Measurements from ENCODE around the gene HUS1B.

Gene HUS1B

DNA sequence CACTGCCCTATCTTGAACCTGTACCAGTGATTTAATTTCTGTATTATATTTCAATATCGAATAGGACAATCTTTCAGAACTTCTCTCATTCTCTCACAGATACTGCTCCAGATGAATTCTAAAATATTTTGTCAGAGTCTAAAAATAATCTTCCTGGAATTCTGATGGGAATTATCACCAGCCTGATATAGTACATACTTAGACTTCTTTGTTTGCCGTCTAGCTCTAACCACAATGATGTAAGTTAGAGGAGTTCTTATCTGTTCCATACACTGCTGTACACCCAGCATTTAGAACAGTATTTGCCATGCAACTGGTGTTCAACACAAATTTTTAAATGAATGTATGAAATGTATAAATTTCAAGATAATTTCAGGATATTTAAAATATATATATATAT, 1.3 kb upstream of the HUS1B start:
- TF ChIP-seq, protein P1, sequence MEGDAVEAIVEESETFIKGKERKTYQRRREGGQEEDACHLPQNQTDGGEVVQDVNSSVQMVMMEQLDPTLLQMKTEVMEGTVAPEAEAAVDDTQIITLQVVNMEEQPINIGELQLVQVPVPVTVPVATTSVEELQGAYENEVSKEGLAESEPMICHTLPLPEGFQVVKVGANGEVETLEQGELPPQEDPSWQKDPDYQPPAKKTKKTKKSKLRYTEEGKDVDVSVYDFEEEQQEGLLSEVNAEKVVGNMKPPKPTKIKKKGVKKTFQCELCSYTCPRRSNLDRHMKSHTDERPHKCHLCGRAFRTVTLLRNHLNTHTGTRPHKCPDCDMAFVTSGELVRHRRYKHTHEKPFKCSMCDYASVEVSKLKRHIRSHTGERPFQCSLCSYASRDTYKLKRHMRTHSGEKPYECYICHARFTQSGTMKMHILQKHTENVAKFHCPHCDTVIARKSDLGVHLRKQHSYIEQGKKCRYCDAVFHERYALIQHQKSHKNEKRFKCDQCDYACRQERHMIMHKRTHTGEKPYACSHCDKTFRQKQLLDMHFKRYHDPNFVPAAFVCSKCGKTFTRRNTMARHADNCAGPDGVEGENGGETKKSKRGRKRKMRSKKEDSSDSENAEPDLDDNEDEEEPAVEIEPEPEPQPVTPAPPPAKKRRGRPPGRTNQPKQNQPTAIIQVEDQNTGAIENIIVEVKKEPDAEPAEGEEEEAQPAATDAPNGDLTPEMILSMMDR (IDR thresholded peaks at IDR 0.05; ENCODE audit: low read depth, low read length): no peak
- DNase-seq (ENCODE audit: extremely low read depth, low read depth): no peak

DNA sequence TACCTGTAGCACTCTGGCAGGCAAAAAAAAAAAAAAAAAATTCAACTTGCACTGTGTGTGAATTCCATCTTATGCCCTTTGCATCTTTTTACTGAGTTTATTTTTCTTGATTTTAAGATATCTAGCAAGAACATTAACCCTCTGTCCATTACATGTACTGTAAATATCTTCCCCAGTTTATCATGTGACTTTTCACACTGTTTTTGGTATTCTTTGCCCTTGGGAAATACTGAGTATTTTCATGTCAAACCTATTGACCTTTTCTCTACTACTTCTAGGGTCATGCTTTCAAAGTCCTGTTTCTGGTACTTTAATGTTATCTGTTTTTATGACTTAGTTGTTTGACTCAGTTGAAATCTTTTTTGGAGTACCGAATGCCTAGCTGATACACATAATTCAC, 843 bp upstream of the HUS1B start:
- TF ChIP-seq, protein P1 (IDR thresholded peaks at IDR 0.05; ENCODE audit: low read depth, low read length): no peak
- DNase-seq (ENCODE audit: extremely low read depth, low read depth): no peak

DNA sequence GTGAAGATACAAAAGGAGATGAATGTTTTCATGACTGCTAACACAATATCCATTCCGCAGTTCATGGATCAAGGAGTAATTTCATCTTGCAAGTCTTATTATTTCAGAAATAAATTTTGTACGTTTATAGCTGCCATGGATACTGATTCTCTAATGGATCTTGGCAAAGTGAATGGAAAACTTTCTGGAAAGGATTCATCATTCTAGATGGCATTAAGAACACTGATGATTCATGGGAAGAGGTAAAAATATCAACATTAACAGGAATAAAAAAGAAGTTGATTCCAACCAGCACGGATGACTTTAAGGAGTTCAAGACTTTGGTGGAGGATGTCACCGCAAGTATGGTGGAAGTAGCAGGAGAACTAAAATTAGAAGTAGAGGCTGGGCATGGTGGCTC, 2.8 kb downstream of the HUS1B start:
- TF ChIP-seq, protein P1 (IDR thresholded peaks at IDR 0.05; ENCODE audit: low read depth, low read length): no peak
- no peak for DNase-seq (ENCODE audit: extremely low read depth, low read depth)

DNA sequence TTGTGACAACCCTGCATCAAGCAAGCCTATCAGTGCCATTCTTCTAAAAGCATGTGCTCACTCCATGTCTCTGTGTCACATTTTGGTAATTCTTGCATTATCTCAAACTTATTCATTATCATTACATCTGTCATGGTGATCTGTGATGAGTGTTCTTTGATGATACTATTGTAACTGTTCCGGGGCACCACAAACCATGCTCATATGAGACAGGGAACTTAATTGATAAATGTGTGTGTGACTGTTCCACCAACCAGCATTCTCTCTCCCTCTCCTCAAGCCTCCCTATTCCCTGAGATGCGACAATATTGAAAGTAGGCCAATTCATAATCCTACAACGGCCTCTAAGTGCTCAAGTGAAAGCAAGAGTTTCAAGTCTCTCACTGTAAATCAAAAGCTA, 4.0 kb downstream of the HUS1B start:
- TF ChIP-seq, protein P1 (IDR thresholded peaks at IDR 0.05; ENCODE audit: low read depth, low read length): no peak
- no peak for DNase-seq (ENCODE audit: extremely low read depth, low read depth)

DNA sequence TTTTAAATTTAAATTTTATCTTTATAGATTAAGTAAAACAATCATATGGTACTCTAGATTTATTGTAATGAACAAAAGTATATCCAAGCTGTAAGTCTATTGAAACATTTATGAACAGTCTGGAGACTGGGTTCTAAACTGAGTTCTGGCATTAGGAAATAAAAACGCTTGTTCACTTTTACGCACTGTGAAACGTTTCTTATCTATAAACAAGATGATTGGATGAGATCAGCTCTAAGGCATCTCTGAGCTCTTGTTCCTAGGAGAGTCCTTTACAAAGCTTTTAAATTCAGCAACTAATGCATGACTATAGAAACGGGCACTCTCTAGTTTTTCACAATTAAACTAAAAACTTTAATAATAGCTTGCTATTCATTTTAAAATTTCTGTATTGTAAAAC, 6.8 kb downstream of the HUS1B start:
- TF ChIP-seq, protein P1 (IDR thresholded peaks at IDR 0.05; ENCODE audit: low read depth, low read length): no peak

DNA sequence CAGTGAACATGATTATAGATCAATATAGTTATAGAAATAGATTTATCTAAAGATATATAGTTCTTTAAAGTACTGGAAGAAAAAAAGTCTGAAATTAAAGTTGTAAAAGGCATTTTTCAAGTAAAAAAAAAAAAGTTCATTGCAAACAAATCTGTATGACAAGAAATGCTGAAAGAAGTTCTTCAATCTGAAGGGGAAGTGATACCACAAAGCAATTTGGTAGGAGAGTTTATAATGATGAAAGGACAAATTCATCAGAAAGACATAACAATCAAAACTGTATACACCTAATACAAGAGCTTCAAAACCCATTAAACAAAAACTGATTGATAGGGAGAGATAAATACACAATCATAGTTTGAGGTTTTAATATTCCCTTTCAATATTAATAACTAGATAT, 14.1 kb downstream of the HUS1B start:
- no peak for DNase-seq (ENCODE audit: extremely low read depth, low read depth)
- TF ChIP-seq, protein P1 (IDR thresholded peaks at IDR 0.05; ENCODE audit: low read depth, low read length): no peak

More for the DNA sequence above, 6.8 kb downstream of the HUS1B start:
- no peak for DNase-seq (ENCODE audit: extremely low read depth, low read depth)

DNA sequence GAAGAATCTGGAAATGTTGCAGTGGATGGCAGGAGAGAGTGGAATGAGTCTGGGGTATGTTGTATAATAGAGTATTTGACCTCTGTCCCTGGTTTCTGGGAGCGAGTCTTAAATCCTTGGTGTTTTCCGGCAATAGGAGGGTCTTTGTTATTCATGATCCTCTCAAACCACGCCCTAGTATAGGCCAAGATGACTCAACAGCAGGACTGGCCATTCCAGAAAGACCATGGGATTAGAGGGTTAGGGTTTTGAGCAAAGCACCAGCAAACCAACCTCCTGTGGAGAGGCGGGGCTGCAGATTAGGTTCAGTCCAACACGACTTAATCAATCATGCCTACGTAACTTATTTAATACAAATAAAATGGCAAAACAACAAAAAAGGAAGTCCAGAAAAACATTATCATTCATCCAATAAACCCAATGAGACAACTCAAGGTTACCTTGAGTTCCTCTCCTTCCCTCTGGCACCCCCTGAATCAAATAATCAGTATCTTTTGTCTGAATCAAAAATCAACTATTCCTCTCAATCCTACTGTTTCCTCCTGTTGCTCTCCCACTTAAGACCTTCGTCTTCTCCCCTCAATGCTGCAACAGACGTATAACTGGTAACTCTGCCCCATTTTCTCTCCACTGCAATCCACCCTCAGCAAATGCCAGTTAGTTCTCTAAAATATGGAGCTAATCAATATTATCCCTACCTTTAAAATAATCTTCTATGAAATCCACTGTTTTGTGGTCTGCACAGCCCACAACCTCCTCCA, 15.5 kb downstream of the HUS1B start:
- TF ChIP-seq, protein P1 (IDR thresholded peaks at IDR 0.05; ENCODE audit: low read depth, low read length): no peak
- no peak for DNase-seq (ENCODE audit: extremely low read depth, low read depth)
